Transverse colon (tissue), 4 donors: Measurements from ENCODE around the gene PTN.
"Not testable (repeated sequence)": the region's sequence is repeated elsewhere in the genome, so short reads cannot be mapped to it uniquely, and the experiment has no call there.

Source experiments
- CTCF ChIP-seq, 5 experiments: fragments of 200-600 bp in 3 of 5; fragments of 450-650 bp in 2 of 5; sonication (generic) in 3 of 5; IDR thresholded peaks; 1 replicate in 2 of 5; 2 replicates in 3 of 5; pipeline ENCODE4 v1.5.1; 2016 to 2017; ENCODE audit warnings: antibody characterized with exemption in 5 of 5, inconsistent platforms in 3 of 5, mild to moderate bottlenecking in 2 of 5, moderate library complexity in 1 of 5
- EP300 ChIP-seq: sonication (generic); formaldehyde crosslinking; IDR thresholded peaks from one replicate; pipeline ENCODE4 v1.6.1; 2017; ENCODE audit warnings: antibody characterized with exemption, low read depth
- POLR2A ChIP-seq: fragments of 450-650 bp; IDR thresholded peaks from one replicate; pipeline ENCODE4 v1.6.1; 2016; ENCODE audit warnings: antibody characterized with exemption, mild to moderate bottlenecking, moderate library complexity
- POLR2AphosphoS5 ChIP-seq, 3 donors: sonication (generic); formaldehyde crosslinking; IDR thresholded peaks; one replicate each; pipeline ENCODE4 v1.6.1; 2016; ENCODE audit warnings: antibody characterized with exemption in 3 of 3

GRCh38 chr7:137268001-137268865, 75.3 kb downstream of the PTN start:
- TF ChIP-seq CTCF (IDR thresholded peaks at IDR 0.05); POLR2A; POLR2AphosphoS5 (IDR thresholded peaks at IDR 0.05); EP300: not testable (repeated sequence)
